GM18870 (cell line): ENCODE measurements around the gene MAST2.
"Not testable (repeated sequence)": the region's sequence is repeated elsewhere in the genome, so short reads cannot be mapped to it uniquely, and the experiment has no call there.

Experiments used
- ATAC-seq: cut with Tn5 transposase; IDR thresholded peaks from one replicate; pipeline ENCODE4 v1.9.1; 2021; ENCODE audit warnings: moderate library complexity; ENCODE audit not compliant: unreplicated experiment

Gene MAST2

GRCh38 chr1:45809761-45810160 is 6.3 kb downstream of the MAST2 start:
- no peak for ATAC-seq

DNA sequence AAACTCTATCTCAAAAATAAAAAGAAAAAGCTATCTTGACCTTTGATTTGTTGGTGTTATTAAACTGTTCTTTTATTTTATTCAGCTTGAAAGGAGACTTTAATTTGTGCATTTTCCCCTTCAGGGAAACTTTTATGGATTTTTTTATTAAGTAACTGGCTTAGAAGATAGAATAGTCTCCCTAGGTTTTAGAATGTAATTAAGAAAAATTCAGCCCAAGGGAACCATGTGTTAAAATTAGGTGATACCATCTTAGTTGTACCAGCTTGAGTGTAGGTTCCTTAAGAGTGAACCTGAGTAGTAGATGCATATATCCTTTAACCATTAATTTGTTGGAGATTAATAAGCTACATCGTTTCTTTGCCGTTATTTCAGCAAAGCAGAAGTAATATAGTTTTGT is 11.4 kb downstream of the MAST2 start:
- ATAC-seq = no peak

DNA sequence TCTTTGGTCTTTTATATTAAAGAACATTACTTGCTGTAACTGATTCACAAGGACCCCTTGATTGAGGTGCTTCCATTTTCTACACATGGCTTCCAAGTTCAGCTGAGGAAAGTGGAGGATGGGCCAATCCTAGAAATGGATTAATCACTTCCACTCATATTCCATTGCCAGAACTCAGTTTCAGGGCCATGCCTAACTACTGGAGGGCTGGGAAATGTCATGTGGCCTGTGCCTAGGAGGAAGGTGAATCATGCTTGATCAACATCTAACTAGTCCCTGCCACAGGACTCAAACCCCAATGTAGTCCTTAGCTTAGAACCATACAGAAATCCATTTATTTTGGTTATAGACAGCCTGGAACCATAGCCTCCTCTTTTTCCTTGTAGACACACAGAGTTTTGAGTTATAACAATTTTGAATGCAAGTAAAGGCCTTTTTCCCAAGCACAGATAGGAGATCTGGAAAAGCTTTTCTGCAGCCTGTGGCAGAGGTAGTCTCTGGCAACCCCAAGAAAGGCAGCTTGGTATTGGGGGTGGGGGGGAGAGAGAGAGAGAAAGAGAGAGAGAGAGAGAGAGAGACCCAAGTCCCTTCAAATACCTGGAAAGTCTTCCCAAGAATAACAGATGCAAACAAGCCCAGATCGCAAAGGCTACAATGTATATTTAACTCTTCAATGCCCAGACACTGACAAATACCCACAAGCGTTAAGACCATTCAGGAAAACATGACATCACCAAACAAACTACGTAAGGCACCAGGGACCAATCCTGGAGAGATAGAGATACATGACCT is 12.5 kb downstream of the MAST2 start:
- ATAC-seq = no peak

- no peak for ATAC-seq
Observed at GRCh38 chr1:45820173-45820572, 16.8 kb downstream of the MAST2 start.

DNA sequence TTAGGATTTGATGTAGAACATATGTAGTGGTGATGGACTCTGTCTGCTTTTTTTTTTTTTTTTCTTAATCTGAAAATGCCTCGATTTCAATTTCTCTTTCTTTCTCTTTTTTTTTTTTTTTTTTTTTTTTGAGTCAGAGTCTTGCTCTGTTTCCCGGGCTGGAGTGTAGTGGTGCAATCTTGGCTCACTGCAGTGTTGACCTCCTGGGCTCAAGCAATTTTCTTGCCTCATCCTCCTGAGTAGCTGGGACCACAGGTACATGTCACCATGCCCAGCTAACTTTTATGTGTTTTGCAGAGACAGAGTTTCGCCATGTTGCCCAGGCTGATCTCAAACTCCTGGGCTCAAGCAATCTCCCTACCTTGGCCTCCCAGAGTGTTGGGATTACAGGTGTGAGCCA is 17.4 kb downstream of the MAST2 start:
- no peak for ATAC-seq

- no peak for ATAC-seq
Observed at GRCh38 chr1:45822644-45823043, 19.2 kb downstream of the MAST2 start.

GRCh38 chr1:45824607-45825006 is 21.2 kb downstream of the MAST2 start:
- ATAC-seq = no peak

- no peak for ATAC-seq
Observed at GRCh38 chr1:45827256-45827655, 23.8 kb downstream of the MAST2 start.

- ATAC-seq = no peak
Observed at GRCh38 chr1:45828841-45829240, 25.4 kb downstream of the MAST2 start.

- ATAC-seq = no peak
Observed at GRCh38 chr1:45833361-45833760, 29.9 kb downstream of the MAST2 start.

- no peak for ATAC-seq
Observed at GRCh38 chr1:45834689-45835088, 31.3 kb downstream of the MAST2 start.

DNA sequence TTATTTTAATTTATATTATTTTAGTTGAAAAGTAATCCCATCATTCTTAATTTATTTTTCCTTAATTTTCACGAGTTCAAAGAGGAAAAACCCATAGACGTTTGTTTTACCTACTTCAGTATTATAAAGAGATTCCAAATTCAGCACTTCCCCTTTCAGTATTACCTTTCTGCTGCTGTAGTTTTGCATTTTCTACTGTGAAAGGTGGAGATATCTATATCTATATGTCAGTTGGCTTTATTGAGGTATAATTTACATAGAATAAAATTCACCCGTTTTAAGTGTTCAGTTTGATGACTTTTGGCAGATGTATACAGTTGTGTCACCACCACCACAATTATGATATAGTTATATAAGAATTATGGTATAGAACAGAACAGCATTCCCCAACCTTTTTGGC is 33.0 kb downstream of the MAST2 start:
- ATAC-seq = no peak

DNA sequence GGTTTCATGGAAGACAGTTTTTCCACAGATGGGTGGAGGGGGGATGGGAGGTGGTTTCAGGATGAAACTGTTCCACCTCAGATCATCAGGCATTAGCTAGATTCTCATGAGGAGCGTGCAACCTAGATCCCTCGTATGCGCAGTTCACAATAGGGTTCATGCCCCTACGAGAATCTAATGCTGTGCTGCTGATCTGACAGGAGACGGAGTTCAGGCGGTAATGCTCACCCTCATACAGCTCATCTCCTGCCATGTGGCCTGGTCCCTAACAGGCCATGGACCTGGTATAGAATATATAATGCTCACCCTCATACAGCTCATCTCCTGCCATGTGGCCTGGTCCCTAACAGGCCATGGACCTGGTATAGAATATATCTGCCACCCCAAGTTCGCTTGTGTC is 33.4 kb downstream of the MAST2 start:
- ATAC-seq = not testable (repeated sequence)

DNA sequence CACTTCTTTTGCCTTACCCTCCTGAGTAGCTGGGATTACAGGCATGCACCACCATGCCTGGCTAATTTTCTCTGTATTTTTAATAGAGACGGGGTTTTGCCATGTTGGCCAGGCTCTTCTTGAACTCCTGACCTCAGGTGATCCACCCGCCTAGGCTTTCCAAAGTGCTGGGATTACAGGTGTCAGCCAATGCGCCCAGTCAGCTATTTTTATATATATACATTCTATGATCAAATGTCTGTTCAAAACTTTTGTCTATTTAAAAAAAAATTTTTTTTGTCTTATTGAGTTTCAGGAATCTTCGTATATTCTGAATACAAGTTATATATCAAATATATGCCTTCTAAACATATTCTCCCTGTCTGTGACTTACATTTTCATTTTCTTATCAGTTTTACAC is 34.9 kb downstream of the MAST2 start:
- ATAC-seq = not testable (repeated sequence)

DNA sequence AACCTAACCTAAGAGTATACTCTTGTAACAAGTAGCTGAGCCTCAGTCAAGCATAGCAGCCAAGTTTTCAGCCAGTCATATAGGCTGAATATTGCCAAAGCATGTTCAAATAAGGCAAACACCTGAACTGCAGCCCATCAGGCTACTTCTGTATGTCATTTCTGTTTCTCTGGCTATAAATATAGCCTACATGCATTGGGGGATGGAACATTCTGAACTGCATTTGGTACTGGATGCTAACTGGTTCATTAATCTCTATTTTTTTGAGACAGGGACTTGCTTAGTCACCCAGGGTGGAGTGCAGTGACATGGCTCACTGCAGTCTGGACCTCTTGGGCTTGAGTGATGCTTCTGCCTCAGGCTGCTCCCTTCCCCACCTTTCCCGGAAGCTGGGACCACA is 37.3 kb downstream of the MAST2 start:
- no peak for ATAC-seq

DNA sequence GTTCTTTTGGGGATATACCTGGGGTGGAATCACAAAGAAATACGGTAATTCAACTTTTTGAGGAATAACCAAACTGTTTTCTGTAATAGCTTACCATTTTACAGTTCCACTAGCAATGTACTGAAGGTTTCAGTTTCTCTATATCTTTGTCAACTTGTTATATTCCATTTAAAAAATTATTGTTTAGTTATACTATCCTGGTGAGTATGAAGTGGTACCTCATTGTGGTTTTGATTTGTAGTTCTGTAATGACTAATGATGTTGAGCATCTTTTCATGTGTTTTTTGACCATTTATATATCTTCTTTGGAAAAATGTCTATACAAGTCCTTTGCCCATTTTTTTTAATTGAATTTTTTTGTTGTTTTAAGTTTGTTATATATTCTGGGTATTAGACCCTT is 39.4 kb downstream of the MAST2 start:
- ATAC-seq = no peak

DNA sequence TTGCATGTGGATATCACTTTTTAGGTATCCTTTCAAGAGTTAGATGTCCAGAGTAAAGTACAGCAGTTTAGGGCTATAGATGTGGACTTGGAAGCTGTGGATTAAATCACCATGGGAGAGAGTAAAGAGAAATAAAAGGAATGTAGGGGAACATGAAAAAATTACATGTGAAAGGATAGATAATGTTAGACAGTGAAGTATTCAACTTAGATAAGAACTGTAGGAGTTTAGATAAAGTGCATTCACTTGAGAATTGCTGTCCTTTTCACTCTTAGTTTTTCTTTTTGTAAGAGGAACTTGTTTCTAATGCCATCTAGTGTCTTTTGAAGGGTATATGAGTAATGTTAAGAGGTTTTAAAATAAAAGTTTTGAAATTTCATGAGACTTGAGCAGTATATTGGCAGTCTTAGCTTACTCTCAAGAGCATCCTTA is 40.1 kb downstream of the MAST2 start:
- ATAC-seq = no peak

- not testable (repeated sequence) for ATAC-seq
Observed at GRCh38 chr1:45844000-45844399, 40.6 kb downstream of the MAST2 start.

GRCh38 chr1:45846931-45847330 is 43.5 kb downstream of the MAST2 start:
- no peak for ATAC-seq

GRCh38 chr1:45848097-45848496 is 44.7 kb downstream of the MAST2 start:
- ATAC-seq = no peak

DNA sequence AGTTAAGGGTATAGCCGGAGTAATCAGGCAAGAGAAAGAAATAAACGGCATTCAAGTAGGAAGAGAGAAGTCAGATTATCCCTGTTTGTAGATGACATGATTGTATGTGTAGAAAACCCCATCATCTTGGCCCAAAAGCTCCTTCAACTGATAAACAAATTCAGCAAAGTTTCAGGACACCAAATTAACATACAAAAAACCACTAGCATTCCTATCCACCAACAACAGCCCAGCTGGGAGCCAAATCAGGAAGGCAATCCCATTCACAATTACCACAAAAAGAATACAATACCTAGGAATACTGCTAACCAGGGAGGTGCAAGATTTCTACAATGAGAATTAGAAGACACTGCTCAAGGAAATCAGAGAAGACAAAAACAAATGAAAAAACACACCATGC is 45.3 kb downstream of the MAST2 start:
- no peak for ATAC-seq

- ATAC-seq = no peak
Observed at GRCh38 chr1:45850017-45850416, 46.6 kb downstream of the MAST2 start.

- no peak for ATAC-seq
Observed at GRCh38 chr1:45854724-45855123, 51.3 kb downstream of the MAST2 start.
